ENCODE measurements around the gene DPF3.

The DPF3 gene

GRCh38 chr14:72932893-72933292 is 39.0 kb upstream of the DPF3 start:
- Histone ChIP-seq H3K9ac (ENCODE audit: low read depth, low read length, poor library complexity) (no peak overlapping the region), H2BK12ac (ENCODE audit: low read length) (no peak overlapping the region), H3K9me3 (replicated peaks in 1 of 2; ENCODE audit: control insufficient read depth in 2 of 2, insufficient read depth in 1 of 2, low read depth in 1 of 2, low read length in 2 of 2) (no peaks in the 10 kb centered on the region), H4K8ac (ENCODE audit: low read depth, low read length) (no peak overlapping the region), H3K4ac (ENCODE audit: low read length) (no peak overlapping the region), H3K27ac (replicated peaks; ENCODE audit: low read length) (no peak overlapping the region), H2AFZ (ENCODE audit: low read length) (no peak overlapping the region), H3K36me3 (replicated peaks in 1 of 2; ENCODE audit: control insufficient read depth in 2 of 2, insufficient read depth in 2 of 2, low read length in 2 of 2) (no peaks in the 10 kb centered on the region), H3K4me1 (ENCODE audit: control insufficient read depth in 2 of 2, insufficient read depth in 1 of 2, low read depth in 1 of 2, low read length in 2 of 2) (peaks cover 0 to 1% of the 10 kb centered on the region in 2 donors), H3K18ac (ENCODE audit: low read length) (no peak overlapping the region), H3K4me2 (ENCODE audit: insufficient read depth, low read length, poor library complexity, severe bottlenecking) (no peak overlapping the region), H2BK120ac (ENCODE audit: low read depth, low read length) (no peak overlapping the region), H3K27me3 (ENCODE audit: control insufficient read depth in 3 of 3, insufficient read depth in 3 of 3, low read depth in 1 of 3, low read length in 3 of 3) (no peaks in the 10 kb centered on the region), H2BK15ac (ENCODE audit: low read length) (no peak overlapping the region), H3K79me1 (ENCODE audit: low read depth, low read length) (no peaks in the 10 kb centered on the region), H3K14ac (ENCODE audit: low read length) (no peak overlapping the region), H3K4me3 (ENCODE audit: low read length in 2 of 2) (no peak overlapping the region), H4K91ac (ENCODE audit: low read depth, low read length, poor library complexity) (no peak overlapping the region), H3K23ac (ENCODE audit: low read depth, low read length, poor library complexity) (no peak overlapping the region), H2BK5ac (ENCODE audit: low read length) (no peak overlapping the region), H2AK5ac (ENCODE audit: low read depth, low read length) (no peak overlapping the region)
- no CpG with 5 or more reads among the region's 7 CpGs for WGBS, 2 donors (ENCODE audit: extremely low coverage in 2 of 2, insufficient read length in 2 of 2, insufficient replicate concordance in 1 of 2)
- DNase-seq (ENCODE audit: low spot score): no peak

GRCh38 chr14:72929316-72930080 is 35.6 kb upstream of the DPF3 start:
- no peak overlapping the region for H4K91ac ChIP-seq (ENCODE audit: low read depth, low read length, poor library complexity)
- no peaks in the 10 kb centered on the region for H3K36me3 ChIP-seq (replicated peaks in 1 of 2; ENCODE audit: control insufficient read depth in 2 of 2, insufficient read depth in 2 of 2, low read length in 2 of 2)
- DNase-seq (ENCODE audit: low spot score): no peak
- peaks cover 0 to 4% (median 0%) of the 10 kb centered on the region in 3 experiments for H3K27me3 ChIP-seq (ENCODE audit: control insufficient read depth in 3 of 3, insufficient read depth in 3 of 3, low read depth in 1 of 3, low read length in 3 of 3)
- H2BK12ac ChIP-seq (ENCODE audit: low read length): no peak overlapping the region
- H2AK5ac ChIP-seq (ENCODE audit: low read depth, low read length): no peak overlapping the region
- no peak overlapping the region for H3K23ac ChIP-seq (ENCODE audit: low read depth, low read length, poor library complexity)
- H2BK15ac ChIP-seq (ENCODE audit: low read length): no peak overlapping the region
- no peak overlapping the region for H3K4ac ChIP-seq (ENCODE audit: low read length)
- H4K8ac ChIP-seq (ENCODE audit: low read depth, low read length): no peak overlapping the region
- no CpG with 5 or more reads among the region's 43 CpGs for WGBS, 2 donors (ENCODE audit: extremely low coverage in 2 of 2, insufficient read length in 2 of 2, insufficient replicate concordance in 1 of 2)
- no peaks in the 10 kb centered on the region for H3K9me3 ChIP-seq (replicated peaks in 1 of 2; ENCODE audit: control insufficient read depth in 2 of 2, insufficient read depth in 1 of 2, low read depth in 1 of 2, low read length in 2 of 2)
- H2AFZ ChIP-seq (ENCODE audit: low read length): no peak overlapping the region
- no peak overlapping the region for H2BK5ac ChIP-seq (ENCODE audit: low read length)
- H3K4me2 ChIP-seq (ENCODE audit: insufficient read depth, low read length, poor library complexity, severe bottlenecking): no peak overlapping the region
- H3K9ac ChIP-seq (ENCODE audit: low read depth, low read length, poor library complexity): peak overlapping the region; percentile 21
- no peak overlapping the region for H3K18ac ChIP-seq (ENCODE audit: low read length)
- peaks cover under 1 to 3% of the 10 kb centered on the region in 2 donors for H3K4me1 ChIP-seq (ENCODE audit: control insufficient read depth in 2 of 2, insufficient read depth in 1 of 2, low read depth in 1 of 2, low read length in 2 of 2)
- no peak overlapping the region for H2BK120ac ChIP-seq (ENCODE audit: low read depth, low read length)
- no peaks in the 10 kb centered on the region for H3K79me1 ChIP-seq (ENCODE audit: low read depth, low read length)
- H3K4me3 ChIP-seq (ENCODE audit: low read length in 2 of 2): no peak overlapping the region
- no peak overlapping the region for H3K27ac ChIP-seq (replicated peaks; ENCODE audit: low read length)
- no peak overlapping the region for H3K14ac ChIP-seq (ENCODE audit: low read length)

DNA sequence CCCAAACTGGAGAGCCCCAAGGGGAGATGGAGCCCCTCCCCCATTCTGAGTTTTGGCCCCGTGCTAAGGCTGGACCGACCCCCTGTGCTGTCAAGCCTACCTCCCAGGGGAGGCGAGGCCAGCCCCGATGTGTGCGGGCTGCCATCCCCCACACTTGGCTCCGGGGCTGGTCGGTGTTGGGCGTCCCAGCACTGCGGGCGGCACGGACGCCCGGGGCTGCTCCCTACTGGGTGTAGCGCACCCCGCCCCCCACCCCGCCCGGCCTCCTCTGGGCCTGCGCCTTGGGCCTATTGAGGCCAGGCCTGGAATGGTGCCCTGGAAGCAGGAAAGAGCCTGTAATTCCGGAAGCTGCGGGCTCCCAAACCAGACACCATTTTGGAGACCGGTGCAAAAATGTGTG is 35.0 kb upstream of the DPF3 start:
- H3K9me3 ChIP-seq (replicated peaks in 1 of 2; ENCODE audit: control insufficient read depth in 2 of 2, insufficient read depth in 1 of 2, low read depth in 1 of 2, low read length in 2 of 2): no peaks in the 10 kb centered on the region
- H3K4me3 ChIP-seq (ENCODE audit: low read length in 2 of 2): no peak overlapping the region
- no CpG with 5 or more reads among the region's 21 CpGs for WGBS, 2 donors (ENCODE audit: extremely low coverage in 2 of 2, insufficient read length in 2 of 2, insufficient replicate concordance in 1 of 2)
- DNase-seq (ENCODE audit: low spot score): no peak
- no peak overlapping the region for H3K9ac ChIP-seq (ENCODE audit: low read depth, low read length, poor library complexity)
- no peak overlapping the region for H3K4ac ChIP-seq (ENCODE audit: low read length)
- no peak overlapping the region for H2BK12ac ChIP-seq (ENCODE audit: low read length)
- H3K27ac ChIP-seq (replicated peaks; ENCODE audit: low read length): no peak overlapping the region
- H2BK120ac ChIP-seq (ENCODE audit: low read depth, low read length): no peak overlapping the region
- peak overlapping the region; percentile 17 for H3K18ac ChIP-seq (ENCODE audit: low read length)
- H3K79me1 ChIP-seq (ENCODE audit: low read depth, low read length): no peaks in the 10 kb centered on the region
- H2BK5ac ChIP-seq (ENCODE audit: low read length): no peak overlapping the region
- H4K91ac ChIP-seq (ENCODE audit: low read depth, low read length, poor library complexity): no peak overlapping the region
- no peak overlapping the region for H3K4me2 ChIP-seq (ENCODE audit: insufficient read depth, low read length, poor library complexity, severe bottlenecking)
- peaks cover 0 to 6% (median 0%) of the 10 kb centered on the region in 3 experiments for H3K27me3 ChIP-seq (ENCODE audit: control insufficient read depth in 3 of 3, insufficient read depth in 3 of 3, low read depth in 1 of 3, low read length in 3 of 3)
- H3K4me1 ChIP-seq (ENCODE audit: control insufficient read depth in 2 of 2, insufficient read depth in 1 of 2, low read depth in 1 of 2, low read length in 2 of 2): peaks cover 0 to 3% of the 10 kb centered on the region in 2 donors
- H3K14ac ChIP-seq (ENCODE audit: low read length): no peak overlapping the region
- no peak overlapping the region for H2AK5ac ChIP-seq (ENCODE audit: low read depth, low read length)
- no peak overlapping the region for H4K8ac ChIP-seq (ENCODE audit: low read depth, low read length)
- H2BK15ac ChIP-seq (ENCODE audit: low read length): no peak overlapping the region
- H3K36me3 ChIP-seq (replicated peaks in 1 of 2; ENCODE audit: control insufficient read depth in 2 of 2, insufficient read depth in 2 of 2, low read length in 2 of 2): no peaks in the 10 kb centered on the region
- no peak overlapping the region for H3K23ac ChIP-seq (ENCODE audit: low read depth, low read length, poor library complexity)
- no peak overlapping the region for H2AFZ ChIP-seq (ENCODE audit: low read length)

DNA sequence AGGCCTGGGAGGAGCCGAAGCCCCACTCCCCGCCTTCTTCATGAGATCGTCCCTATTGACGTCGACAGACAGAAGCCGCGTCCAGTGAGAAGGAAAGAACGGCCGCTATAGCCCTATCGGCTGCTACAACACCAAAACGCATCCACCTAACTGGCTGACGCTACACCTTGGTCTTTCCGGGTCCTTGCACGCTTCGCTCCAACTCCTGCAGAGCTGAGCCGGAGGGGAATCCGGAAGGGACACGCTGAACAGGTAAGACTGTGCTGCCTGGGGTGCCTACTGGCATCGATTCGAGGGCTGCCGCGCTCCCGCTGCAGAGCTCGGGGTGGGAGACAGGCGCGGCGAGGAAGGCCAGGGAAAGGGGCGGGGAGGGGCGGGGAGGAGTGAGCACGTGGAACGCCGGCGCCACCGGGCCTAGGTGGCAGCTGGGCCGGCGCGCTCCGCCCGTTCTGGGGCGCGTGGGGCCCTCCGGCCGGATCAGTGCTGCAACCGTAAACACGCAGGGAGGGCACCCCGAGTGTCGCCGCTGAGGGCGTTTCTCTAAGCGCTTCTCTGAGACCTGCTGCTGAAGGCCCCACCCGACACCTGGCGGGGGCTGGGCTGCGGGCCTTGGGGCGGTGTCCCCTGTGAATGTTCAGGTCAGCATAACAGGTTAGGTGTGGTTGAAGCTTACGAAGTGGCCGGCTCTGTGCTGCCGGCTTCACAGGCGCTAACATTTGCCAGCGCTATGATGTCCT is 32.6 kb upstream of the DPF3 start, which contains the start of gene DCAF4:
Gene DCAF4 (plus strand): TSS at position 173 of the 737 bp plus-strand sequence. CDS start 11,515 bp downstream, outside the sequence.
- Histone ChIP-seq H2AK5ac (ENCODE audit: low read depth, low read length) (no peak within 1 kb of the TSS), H3K23ac (ENCODE audit: low read depth, low read length, poor library complexity) (no peak within 1 kb of the TSS), H2BK15ac (ENCODE audit: low read length) (no peak within 1 kb of the TSS), H3K27me3 (ENCODE audit: control insufficient read depth in 3 of 3, insufficient read depth in 3 of 3, low read depth in 1 of 3, low read length in 3 of 3) (peaks cover 0 to 6% (median 0%) of the 10 kb centered on the region in 3 experiments), H3K79me1 (ENCODE audit: low read depth, low read length) (no peaks in the 10 kb centered on the region), H3K4me1 (ENCODE audit: control insufficient read depth in 2 of 2, insufficient read depth in 1 of 2, low read depth in 1 of 2, low read length in 2 of 2) (peaks cover 0 to 3% of the 10 kb centered on the region in 2 donors), H2AFZ (ENCODE audit: low read length) (peak within 1 kb of the TSS; percentile 99), H3K4me2 (ENCODE audit: insufficient read depth, low read length, poor library complexity, severe bottlenecking) (peak within 1 kb of the TSS; percentile 99), H3K4me3 (ENCODE audit: low read length in 2 of 2) (peak within 1 kb of the TSS; percentile 95 to 97), H3K9me3 (replicated peaks in 1 of 2; ENCODE audit: control insufficient read depth in 2 of 2, insufficient read depth in 1 of 2, low read depth in 1 of 2, low read length in 2 of 2) (no peaks in the 10 kb centered on the region), H2BK5ac (ENCODE audit: low read length) (no peak within 1 kb of the TSS), H3K18ac (ENCODE audit: low read length) (peak within 1 kb of the TSS; percentile 68), H4K91ac (ENCODE audit: low read depth, low read length, poor library complexity) (no peak within 1 kb of the TSS), H3K27ac (replicated peaks; ENCODE audit: low read length) (no peak within 1 kb of the TSS), H3K14ac (ENCODE audit: low read length) (peak within 1 kb of the TSS; percentile 42), H2BK12ac (ENCODE audit: low read length) (no peak within 1 kb of the TSS), H2BK120ac (ENCODE audit: low read depth, low read length) (no peak within 1 kb of the TSS), H3K9ac (ENCODE audit: low read depth, low read length, poor library complexity) (peak within 1 kb of the TSS; percentile 76), H3K36me3 (replicated peaks in 1 of 2; ENCODE audit: control insufficient read depth in 2 of 2, insufficient read depth in 2 of 2, low read length in 2 of 2) (no peaks in the 10 kb centered on the region), H4K8ac (ENCODE audit: low read depth, low read length) (no peak within 1 kb of the TSS), H3K4ac (ENCODE audit: low read length) (no peak within 1 kb of the TSS)
- no CpG with 5 or more reads among the region's 59 CpGs for WGBS, 2 donors (ENCODE audit: extremely low coverage in 2 of 2, insufficient read length in 2 of 2, insufficient replicate concordance in 1 of 2)
- DNase-seq (ENCODE audit: low spot score): peak; percentile 93

Measured in neuronal stem cell (in vitro differentiated cells).